Endothelial cell of umbilical vein (primary cell): Measurements from ENCODE around the gene FST. TPM values are rescaled to one million over a fixed set of nuclear protein-coding genes. Genes with fewer than 3 reads are reported as not detected.

Source experiments
- BruUV-seq: library from RNA; stranded (reverse); fragments of 400-500 nt; replicated peaks from 2 replicates; lab custom pipeline; 2021; lab: Mats Ljungman, UMichigan
- CTCF ChIA-PET: fragments of 300-600, 350-600 bp; sonication (Branson Sonifier 250); formaldehyde crosslinking; loops from one replicate; lab custom pipeline; 2021; ENCODE audit warnings: antibody characterized with exemption, inconsistent platforms; lab: Charles Lee
- POLR2A ChIA-PET: fragments of 300-600, 350-600 bp; sonication (Branson Sonifier 250); formaldehyde crosslinking; loops from one replicate; lab custom pipeline; 2021; ENCODE audit warnings: antibody characterized with exemption, inconsistent platforms; lab: Charles Lee
- DNase-seq: peaks from one replicate; pipeline ENCODE4 v3.0.0-alpha.2; 2011; ENCODE audit warnings: low read depth, low spot score
- FAIRE-seq: peaks from 2 replicates; lab custom pipeline; 2011; peaks lifted over from hg19 to GRCh38; lab: Jason Lieb, UNC
- H2AFZ ChIP-seq: 2 replicates; pipeline ENCODE4 v1.6.0; 2012; ENCODE audit warnings: low read depth, low read length, control low read depth, inconsistent platforms
- H3K27ac ChIP-seq: 2 replicates; pipeline ENCODE4 v1.5.1; 2011; ENCODE audit warnings: low read depth, mild to moderate bottlenecking, control low read depth, low read length, moderate library complexity; ENCODE audit not compliant: insufficient read depth
- H3K27me3 ChIP-seq, 2 experiments: 2 replicates each; pipeline versions ENCODE4 v1.6.0 to v1.6.1; 2011; ENCODE audit warnings: low read length in 2 of 2, mixed read lengths in 1 of 2; ENCODE audit not compliant: control insufficient read depth in 2 of 2, insufficient read depth in 2 of 2
- H3K36me3 ChIP-seq, 2 experiments: 2 replicates in 1 of 2; 3 replicates in 1 of 2; pipeline ENCODE4 v1.5.1; 2011; ENCODE audit warnings: low read length in 2 of 2, mild to moderate bottlenecking in 1 of 2, moderate library complexity in 1 of 2; ENCODE audit not compliant: control insufficient read depth in 2 of 2, insufficient read depth in 2 of 2; ENCODE audit errors: extremely low read depth in 1 of 2
- H3K4me1 ChIP-seq: 3 replicates; pipeline ENCODE4 v1.5.1; 2011; ENCODE audit warnings: mild to moderate bottlenecking, low read length; ENCODE audit not compliant: control insufficient read depth, insufficient read depth; ENCODE audit errors: extremely low read depth
- H3K4me2 ChIP-seq: 2 replicates; pipeline ENCODE4 v1.6.1; 2011; ENCODE audit warnings: low read length, control low read depth, mixed read lengths; ENCODE audit not compliant: insufficient read depth
- H3K4me3 ChIP-seq, 3 experiments: fragments of 200-600 bp in 1 of 3; sonication (generic), shearing (Covaris generic) in 1 of 3; replicated peaks in 1 of 3; 2 replicates each; pipeline ENCODE4 v1.5.1; 2011 to 2016; ENCODE audit warnings: control low read depth in 3 of 3, low read length in 3 of 3, mild to moderate bottlenecking in 2 of 3, inconsistent platforms in 1 of 3, low read depth in 1 of 3, moderate library complexity in 1 of 3; ENCODE audit not compliant: insufficient read depth in 1 of 3
- H3K79me2 ChIP-seq: 2 replicates; pipeline ENCODE4 v1.6.0; 2012; ENCODE audit warnings: low read length, inconsistent platforms; ENCODE audit not compliant: control insufficient read depth, insufficient read depth
- H3K9ac ChIP-seq: replicated peaks from 2 replicates; pipeline ENCODE3; 2011; ENCODE audit warnings: low read length, control low read depth; ENCODE audit not compliant: insufficient read depth; ENCODE audit errors: extremely low read depth
- H3K9me1 ChIP-seq: replicated peaks from 3 replicates; pipeline ENCODE4 v1.6.0; 2011; ENCODE audit warnings: mild to moderate bottlenecking, low read length; ENCODE audit not compliant: control insufficient read depth, insufficient read depth; ENCODE audit errors: extremely low read depth
- H3K9me3 ChIP-seq: replicated peaks from 2 replicates; pipeline ENCODE4 v1.5.1; 2012; ENCODE audit warnings: low read length, inconsistent platforms; ENCODE audit not compliant: control insufficient read depth, insufficient read depth
- H4K20me1 ChIP-seq: replicated peaks from 2 replicates; pipeline ENCODE3; 2011; ENCODE audit warnings: mild to moderate bottlenecking, low read length; ENCODE audit not compliant: control insufficient read depth, insufficient read depth; ENCODE audit errors: extremely low read depth
- CTCF ChIP-seq, 2 donors: IDR thresholded peaks; 1 replicate in 1 of 2; 2 replicates in 1 of 2; pipeline ENCODE4 v1.5.1; 2011; ENCODE audit warnings: low read length in 2 of 2, mild to moderate bottlenecking in 2 of 2, moderate library complexity in 2 of 2, control low read depth in 1 of 2, inconsistent platforms in 1 of 2, low read depth in 1 of 2; ENCODE audit not compliant: insufficient read depth in 1 of 2; ENCODE audit errors: extremely low read depth in 1 of 2
- EZH2 ChIP-seq: IDR thresholded peaks from 2 replicates; pipeline ENCODE4 v1.6.1; 2012; ENCODE audit warnings: borderline replicate concordance, low read depth, mild to moderate bottlenecking, moderate library complexity, low read length, inconsistent platforms; ENCODE audit not compliant: severe bottlenecking
- FOS ChIP-seq: IDR thresholded peaks from 2 replicates; pipeline ENCODE4 v1.6.1; 2011; ENCODE audit warnings: mild to moderate bottlenecking, low read length, moderate library complexity, borderline replicate concordance; ENCODE audit not compliant: insufficient read depth
- GATA2 ChIP-seq: IDR thresholded peaks from 2 replicates; pipeline ENCODE4 v1.7.0; 2011; ENCODE audit warnings: low read depth, mild to moderate bottlenecking, moderate library complexity, mixed read lengths, low read length; ENCODE audit not compliant: insufficient read length, insufficient read depth
- JUN ChIP-seq: IDR thresholded peaks from 2 replicates; pipeline ENCODE4 v1.6.1; 2011; ENCODE audit warnings: borderline replicate concordance, low read depth; ENCODE audit not compliant: insufficient read length, insufficient read depth
- MAX ChIP-seq: IDR thresholded peaks from 2 replicates; pipeline ENCODE4 v1.6.1; 2011; ENCODE audit not compliant: insufficient read depth, insufficient read length
- MYC ChIP-seq: IDR thresholded peaks from one replicate; pipeline ENCODE4 v1.6.1; 2011; ENCODE audit warnings: mild to moderate bottlenecking, low read depth, low read length
- POLR2A ChIP-seq: IDR thresholded peaks from 2 replicates; pipeline ENCODE4 v1.6.1; 2012; ENCODE audit warnings: low read depth, mild to moderate bottlenecking, control low read depth, low read length
- POLR2AphosphoS5 ChIP-seq: IDR thresholded peaks from 2 replicates; pipeline ENCODE4 v1.6.1; 2012; ENCODE audit warnings: low read depth, mild to moderate bottlenecking, control low read depth, low read length, moderate library complexity; ENCODE audit not compliant: insufficient read depth
- dilution Hi-C: fragments of 300-500 bp; cut with MboI; formaldehyde crosslinking; loops from one replicate; pipeline ENCODE4 v1.15.0; 2019; ENCODE audit warnings: low sequenced_read_pairs; ENCODE audit not compliant: extremely low pct_ligation_motif_present
- intact Hi-C: fragments of 100-400 bp; cut with micrococcal nuclease; formaldehyde crosslinking; loops from one replicate; pipeline ENCODE4 v1.10.0; 2022
- polyA plus RNA-seq, 4 experiments: library from polyadenylated mRNA; depleted of rRNA in 3 of 4; stranded (reverse) in 3 of 4; unstranded in 1 of 4; fragments of >200 nt; gene quantifications; 2 replicates each; pipeline versions ENCODE4 v1.2.1 to v1.2.3, GENCODE V29; 2011 to 2012; ENCODE audit warnings: missing spikeins in 1 of 4
- total RNA-seq: library from RNA; stranded (reverse); gene quantifications from 2 replicates; pipeline ENCODE4 v1.2.3, GENCODE V29; 2021

Gene FST
- total and polyA plus RNA-seq, 2 donors (not counting 3 experiments of a cell fraction or from before 2014, with no cell fraction given): 20.8 to 46.0 TPM

GRCh38 chr5:53508125-53508524 is 27.7 kb downstream of the FST start:
- no peak for DNase-seq
- FAIRE-seq: no peak
- Histone ChIP-seq H3K9me1 (no peaks in the 10 kb centered on the region), H3K27me3 (peaks cover 0 to 6% of the 10 kb centered on the region in 2 experiments), H3K4me1 (no peaks in the 10 kb centered on the region), H3K27ac (no peak overlapping the region), H2AFZ (no peak overlapping the region), H3K79me2 (no peaks in the 10 kb centered on the region), H3K4me2 (no peak overlapping the region), H3K9me3 (no peaks in the 10 kb centered on the region), H3K36me3 (no peaks in the 10 kb centered on the region), H3K9ac (no peak overlapping the region), H4K20me1 (no peaks in the 10 kb centered on the region), H3K4me3 (no peak overlapping the region)
- TF ChIP-seq JUN (no peak), FOS (no peak), POLR2AphosphoS5 (no peak), MAX (no peak), GATA2 (no peak), EZH2 (no peak), POLR2A (no peak), CTCF (IDR thresholded peaks at IDR 0.05; ENCODE audit: extremely low read depth in 1 of 2, insufficient read depth in 1 of 2, low read depth in 1 of 2, low read length in 2 of 2) (no peak), MYC (no peak)
- no TSS peak for BruUV-seq
- intact Hi-C loops (no loop called here), dilution Hi-C loops (no loop called here)
- CTCF ChIA-PET: interaction anchor here (0.7 kb wide), 1 partner anchor 268 kb away, joined by 3 read pairs; no protein-coding TSS in a partner anchor
- POLR2A ChIA-PET: no interaction called here
